ENCODE results near the gene COL19A1. TPM values are rescaled to one million over a fixed set of nuclear protein-coding genes. Genes with fewer than 3 reads are reported as not detected.

COL19A1 gene
- polyA plus RNA-seq, 1 donor (not counting 4 experiments of a cell fraction or from before 2014, with no cell fraction given) = not detected

- no peak overlapping the region for H3K9ac ChIP-seq (ENCODE audit: control insufficient read depth, extremely low read depth, insufficient read depth, low read length)
- H3K9me3 ChIP-seq (ENCODE audit: control insufficient read depth, low read depth, low read length) = no peaks in the 10 kb centered on the region
- H3K79me2 ChIP-seq (ENCODE audit: control insufficient read depth, insufficient read depth, low read length) = no peaks in the 10 kb centered on the region
- H3K9me1 ChIP-seq (ENCODE audit: control insufficient read depth, extremely low read depth, insufficient read depth, low read length) = no peaks in the 10 kb centered on the region
- no peaks in the 10 kb centered on the region for H4K20me1 ChIP-seq (ENCODE audit: control insufficient read depth, extremely low read depth, insufficient read depth, low read length)
- no peak for FAIRE-seq
- no peak overlapping the region for H3K4me3 ChIP-seq (ENCODE audit: control insufficient read depth in 2 of 3, extremely low read depth in 1 of 3, insufficient read depth in 2 of 3, low read depth in 1 of 3, low read length in 3 of 3)
- dilution Hi-C loops (cut with MboI; ENCODE audit: extremely low pct_ligation_motif_present, low sequenced_read_pairs) = no loop called here
- no peak overlapping the region for H3K4me2 ChIP-seq (ENCODE audit: control insufficient read depth, extremely low read depth, insufficient read depth, low read depth, low read length)
- H2AFZ ChIP-seq (ENCODE audit: control insufficient read depth, low read length) = no peak overlapping the region
- no peaks in the 10 kb centered on the region for H3K36me3 ChIP-seq (ENCODE audit: control insufficient read depth in 2 of 2, extremely low read depth in 1 of 2, insufficient read depth in 2 of 2, low read length in 2 of 2)
- H3K27ac ChIP-seq (ENCODE audit: control insufficient read depth, insufficient read depth, low read length) = no peak overlapping the region
- TF ChIP-seq CTCF (optimal IDR thresholded peaks at IDR 0.05 in 1 of 3, IDR thresholded peaks at IDR 0.05 in 1 of 3, conservative IDR thresholded peaks at IDR 0.05 in 1 of 3; ENCODE audit: extremely low read depth in 1 of 3, insufficient read depth in 2 of 3, low read length in 3 of 3) = no peak
- TF ChIP-seq EZH2 (IDR thresholded peaks at IDR 0.05; ENCODE audit: low read length) = no peak
- H3K4me1 ChIP-seq (ENCODE audit: control insufficient read depth, extremely low read depth, insufficient read depth, low read length) = no peaks in the 10 kb centered on the region
- H3K27me3 ChIP-seq (ENCODE audit: control insufficient read depth, extremely low read depth, insufficient read depth, low read length) = no peaks in the 10 kb centered on the region
- DNase-seq (ENCODE audit: low read depth, low spot score) = no peak
Observed at GRCh38 chr6:70160276-70160675, 293.9 kb downstream of the COL19A1 start.

GRCh38 chr6:70162972-70163371 is 296.6 kb downstream of the COL19A1 start:
- Histone ChIP-seq H3K27ac (ENCODE audit: control insufficient read depth, insufficient read depth, low read length) (no peak overlapping the region), H3K4me1 (ENCODE audit: control insufficient read depth, extremely low read depth, insufficient read depth, low read length) (no peaks in the 10 kb centered on the region), H3K9me1 (ENCODE audit: control insufficient read depth, extremely low read depth, insufficient read depth, low read length) (no peaks in the 10 kb centered on the region), H3K4me3 (ENCODE audit: control insufficient read depth in 2 of 3, extremely low read depth in 1 of 3, insufficient read depth in 2 of 3, low read depth in 1 of 3, low read length in 3 of 3) (no peak overlapping the region), H3K4me2 (ENCODE audit: control insufficient read depth, extremely low read depth, insufficient read depth, low read depth, low read length) (no peak overlapping the region), H4K20me1 (ENCODE audit: control insufficient read depth, extremely low read depth, insufficient read depth, low read length) (no peaks in the 10 kb centered on the region), H3K79me2 (ENCODE audit: control insufficient read depth, insufficient read depth, low read length) (no peaks in the 10 kb centered on the region), H3K27me3 (ENCODE audit: control insufficient read depth, extremely low read depth, insufficient read depth, low read length) (peaks cover 4% of the 10 kb centered on the region), H2AFZ (ENCODE audit: control insufficient read depth, low read length) (no peak overlapping the region), H3K9ac (ENCODE audit: control insufficient read depth, extremely low read depth, insufficient read depth, low read length) (no peak overlapping the region), H3K36me3 (ENCODE audit: control insufficient read depth in 2 of 2, extremely low read depth in 1 of 2, insufficient read depth in 2 of 2, low read length in 2 of 2) (no peaks in the 10 kb centered on the region), H3K9me3 (ENCODE audit: control insufficient read depth, low read depth, low read length) (no peaks in the 10 kb centered on the region)
- dilution Hi-C loops (cut with MboI; ENCODE audit: extremely low pct_ligation_motif_present, low sequenced_read_pairs) = no loop called here
- FAIRE-seq (no peak), DNase-seq (ENCODE audit: low read depth, low spot score) (no peak)
- TF ChIP-seq EZH2 (IDR thresholded peaks at IDR 0.05; ENCODE audit: low read length) = no peak
- no peak for TF ChIP-seq CTCF (optimal IDR thresholded peaks at IDR 0.05 in 1 of 3, IDR thresholded peaks at IDR 0.05 in 1 of 3, conservative IDR thresholded peaks at IDR 0.05 in 1 of 3; ENCODE audit: extremely low read depth in 1 of 3, insufficient read depth in 2 of 3, low read length in 3 of 3)

Data from keratinocyte (primary cell).